Loucy (cell line): ENCODE results near the gene VARS1.

Experiments used
- CTCF ChIP-seq: fragments of 200-600 bp; sonication (generic); conservative IDR thresholded peaks from 2 replicates; pipeline ENCODE4 v1.5.1; 2014; ENCODE audit warnings: mild to moderate bottlenecking, antibody characterized with exemption, low read length
- EZH2phosphoT487 ChIP-seq: fragments of 200-600 bp; IDR thresholded peaks from 2 replicates; pipeline ENCODE4 v1.6.1; 2018; ENCODE audit warnings: antibody characterized with exemption, mild to moderate bottlenecking, moderate library complexity, borderline replicate concordance

GRCh38 chr6:31760790-31761189 is 34.8 kb downstream of the VARS1 start:
- no peak for TF ChIP-seq CTCF
- no peak for TF ChIP-seq EZH2phosphoT487
